Measurements from ENCODE around the gene TMEM52B.
"Not testable (repeated sequence)": the region's sequence is repeated elsewhere in the genome, so short reads cannot be mapped to it uniquely, and the experiment has no call there.

The TMEM52B gene

DNA sequence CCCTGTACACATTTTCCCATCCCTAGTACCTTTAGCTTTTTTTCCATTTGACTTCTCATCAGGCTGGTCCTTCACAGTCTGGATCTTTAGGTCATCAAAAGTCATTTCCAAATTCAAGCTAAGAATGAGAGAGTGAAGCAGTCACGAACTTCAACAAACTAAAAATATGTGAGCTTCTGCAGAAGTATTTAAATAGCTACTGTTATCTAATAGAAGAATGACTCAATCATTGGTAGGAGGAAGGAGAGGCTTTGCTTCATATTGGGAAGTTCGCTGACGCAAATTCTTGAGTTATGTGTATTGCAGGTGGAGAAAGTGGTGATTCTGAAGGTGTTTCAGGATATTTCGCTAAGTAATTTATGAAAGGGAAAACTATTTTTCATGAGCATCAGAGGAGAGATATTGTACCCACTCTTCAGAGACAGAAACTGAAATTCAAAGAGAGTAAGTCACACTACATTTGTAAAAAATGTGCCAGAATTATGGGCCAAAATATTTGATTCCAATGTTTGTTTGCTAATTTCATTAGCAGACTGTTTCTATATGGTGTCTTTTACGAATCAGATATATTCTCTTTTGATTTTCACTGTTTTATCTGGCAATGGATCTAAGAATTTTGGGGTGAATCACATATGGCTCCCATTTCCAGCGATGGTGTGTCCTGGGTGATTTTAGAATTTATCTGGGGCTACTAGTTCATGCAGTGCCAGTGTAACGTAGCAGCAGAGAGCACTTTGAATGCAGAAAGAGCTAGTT is 6.7 kb upstream of the TMEM52B start, which contains the start of gene OLR1:
Gene OLR1 (minus strand): TSS at position 160 of the 756 bp plus-strand sequence. CDS start 55 bp downstream, at position 105.
- no peak for DNase-seq (ENCODE audit: low read depth)

DNA sequence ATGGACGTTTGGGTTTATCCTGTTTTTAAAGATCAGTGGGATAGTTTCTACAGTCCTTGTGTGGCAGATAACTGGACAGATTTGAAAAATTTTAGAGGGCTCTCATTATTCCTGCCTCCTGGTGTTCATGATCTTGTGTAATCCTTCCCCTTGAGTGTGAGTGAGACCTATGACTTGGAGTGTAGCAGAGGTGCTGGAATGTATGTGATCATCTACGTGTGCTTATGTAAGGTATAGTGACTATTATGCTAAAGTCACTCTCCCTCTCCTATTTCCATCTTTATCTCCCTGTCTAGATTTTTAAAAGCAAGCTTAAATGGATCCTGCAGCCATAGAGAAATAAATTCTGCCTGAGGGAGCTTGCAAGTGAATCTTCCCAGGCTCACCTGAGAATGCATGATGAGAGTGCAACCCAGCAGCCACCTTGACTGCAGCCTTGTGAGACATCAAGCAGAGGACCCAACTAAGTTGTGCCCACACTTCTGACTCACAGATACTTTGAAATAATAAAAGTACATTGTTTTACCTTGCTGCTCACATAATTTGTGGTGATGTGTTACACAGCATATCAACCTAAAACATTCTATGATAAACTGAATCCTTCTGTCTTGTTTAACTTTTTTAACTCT is 3.7 kb upstream of the TMEM52B start:
- DNase-seq (ENCODE audit: low read depth) = no peak

DNA sequence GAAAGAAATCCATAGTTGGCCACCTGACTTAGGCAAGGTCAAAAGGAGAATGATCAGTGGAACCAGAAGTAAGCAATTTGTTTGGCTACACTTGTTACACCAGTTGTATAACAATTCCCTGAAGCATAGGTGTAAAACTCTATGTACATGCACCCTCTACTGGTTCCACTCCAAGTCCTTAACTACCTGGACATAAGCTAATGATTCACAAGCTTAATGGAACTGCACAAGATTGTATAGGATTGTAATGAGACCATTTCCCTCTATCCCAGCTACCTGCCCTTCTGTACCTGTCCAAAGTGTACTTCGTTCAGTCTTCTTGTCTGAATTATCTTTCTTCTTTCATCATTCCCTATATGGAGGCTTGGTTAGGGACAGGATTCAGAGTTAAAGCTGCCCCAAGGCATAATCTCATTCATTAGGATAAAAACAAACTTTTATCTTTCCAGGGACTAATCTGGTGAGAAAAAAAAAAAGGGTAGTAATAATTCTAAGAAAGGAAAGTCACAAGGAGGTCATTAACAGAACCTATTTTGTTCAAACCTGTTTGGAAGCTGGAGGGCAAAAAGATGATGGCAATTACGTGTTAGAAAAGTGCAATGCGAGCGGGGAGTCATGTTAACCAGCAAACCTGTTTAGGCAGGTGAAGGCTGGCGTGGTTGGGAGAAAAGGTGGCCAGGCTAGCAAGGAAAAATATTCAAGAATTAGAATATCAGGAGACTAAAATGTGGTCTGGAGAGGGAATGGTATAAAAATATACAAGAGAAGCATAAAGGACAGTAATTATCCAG is 2.8 kb upstream of the TMEM52B start:
- no peak for DNase-seq (ENCODE audit: low read depth)

DNA sequence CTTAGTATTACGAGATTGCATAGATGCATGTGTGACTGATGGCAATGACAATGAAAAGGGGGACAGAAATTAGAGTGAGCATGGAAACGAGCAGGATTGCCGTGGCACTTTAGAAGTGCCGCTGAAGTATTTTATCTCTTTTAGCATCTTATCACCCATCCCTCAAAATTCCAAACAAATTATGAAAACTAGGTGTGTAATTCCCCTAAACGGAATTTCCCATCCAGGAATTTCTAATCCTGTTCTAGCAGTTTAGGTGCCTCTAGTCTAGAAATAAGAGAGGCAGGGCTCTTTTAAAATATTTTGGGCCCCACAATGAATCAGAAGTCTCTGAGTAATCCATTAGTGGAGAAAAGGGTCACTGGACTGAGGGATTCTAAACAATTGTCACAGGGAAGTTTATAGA is 947 bp downstream of the TMEM52B start:
- no peak for DNase-seq (ENCODE audit: low read depth)

DNA sequence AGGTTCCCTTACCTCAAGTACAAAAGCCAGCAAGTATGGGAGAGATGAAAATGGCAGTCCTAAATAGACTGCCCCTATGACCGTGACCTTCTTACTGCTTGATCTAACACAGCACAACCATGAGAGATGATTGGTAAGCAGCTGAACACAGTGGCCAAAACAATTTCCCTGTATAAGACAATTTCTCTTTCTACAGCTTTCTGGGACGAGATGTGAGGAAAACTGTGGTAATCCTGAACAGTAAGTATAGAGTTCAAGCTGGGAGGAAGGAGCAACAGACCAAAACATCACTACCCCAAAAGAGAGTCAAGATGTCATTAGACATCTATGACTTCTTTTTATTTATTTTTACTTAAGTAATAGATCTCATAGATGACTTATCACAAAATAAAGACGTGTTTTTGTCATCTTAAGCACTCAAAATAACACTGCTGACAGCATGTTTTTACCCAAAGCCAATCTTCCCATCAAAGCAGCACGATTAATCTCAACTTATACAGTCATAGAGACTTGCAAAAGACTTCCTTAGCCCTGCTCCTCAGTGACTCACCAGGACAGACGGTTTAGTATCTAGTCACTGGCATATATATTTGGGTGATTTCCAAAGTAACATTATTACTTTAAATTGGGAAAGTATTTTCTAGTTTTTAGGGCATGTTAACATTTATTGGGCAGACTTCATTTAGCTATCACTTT is 3.7 kb downstream of the TMEM52B start:
- DNase-seq (ENCODE audit: low read depth) = no peak

DNA sequence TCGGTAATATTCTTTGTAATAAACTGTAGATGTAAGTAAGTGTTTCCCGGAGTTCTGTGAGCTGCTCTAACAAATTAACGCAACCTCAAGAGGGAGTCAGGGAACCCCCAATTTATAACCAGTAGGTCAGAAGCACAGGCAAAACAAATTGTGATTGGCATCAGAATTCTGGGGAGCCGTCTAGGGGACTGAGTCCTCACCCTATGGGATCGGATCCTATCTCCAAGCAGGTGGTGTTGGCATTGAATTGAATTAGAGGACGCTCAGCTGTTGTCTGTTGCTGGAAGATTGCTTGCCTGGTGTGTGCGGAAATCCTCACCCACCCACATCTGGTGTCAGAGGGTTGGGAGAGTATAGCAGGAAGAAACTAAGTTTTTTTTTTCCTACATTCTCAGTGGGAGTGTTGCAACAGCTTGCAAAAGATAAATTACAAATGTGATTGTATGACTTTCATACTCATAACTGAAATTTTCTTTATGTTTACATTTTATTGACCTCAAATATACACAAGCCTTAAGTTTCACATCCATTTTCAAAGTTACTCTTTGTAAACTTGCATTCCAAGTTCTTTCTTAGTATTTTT is 5.5 kb downstream of the TMEM52B start:
- DNase-seq (ENCODE audit: low read depth) = no peak

DNA sequence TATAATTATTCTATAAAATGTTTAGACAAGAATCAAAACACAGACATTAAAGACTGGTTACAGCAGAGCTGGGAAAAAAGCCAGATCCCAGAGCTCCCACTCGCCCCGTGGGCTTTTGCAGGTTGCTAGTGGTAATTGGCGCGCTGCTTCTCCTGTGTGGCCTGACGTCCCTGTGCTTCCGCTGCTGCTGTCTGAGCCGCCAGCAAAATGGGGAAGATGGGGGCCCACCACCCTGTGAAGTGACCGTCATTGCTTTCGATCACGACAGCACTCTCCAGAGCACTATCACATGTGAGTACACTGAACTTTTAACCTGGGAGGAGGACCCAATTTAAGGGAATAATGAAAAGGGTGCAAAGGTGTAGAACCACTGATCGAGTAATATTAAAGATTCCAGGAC is 7.5 kb downstream of the TMEM52B start:
- no peak for DNase-seq (ENCODE audit: low read depth)

DNA sequence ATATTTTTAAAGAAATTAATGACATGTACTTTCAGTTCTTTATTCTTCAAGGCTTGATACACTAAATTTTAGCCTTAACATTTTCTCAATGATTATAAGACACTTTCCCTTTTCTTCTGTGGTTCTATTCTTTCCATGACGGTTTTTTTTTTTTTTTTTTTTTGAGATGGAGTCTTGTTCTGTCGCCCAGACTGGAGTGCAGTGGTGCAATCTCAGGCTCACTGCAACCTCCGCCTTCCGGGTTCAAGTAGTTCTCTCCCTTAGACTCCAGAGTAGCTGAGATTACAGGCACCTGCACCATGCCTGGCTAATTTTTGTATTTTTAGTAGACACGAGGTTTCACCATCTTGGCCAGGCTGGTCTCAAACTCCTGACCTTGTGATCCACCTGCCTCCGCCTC is 8.1 kb downstream of the TMEM52B start:
- not testable (repeated sequence) for DNase-seq (ENCODE audit: low read depth)

DNA sequence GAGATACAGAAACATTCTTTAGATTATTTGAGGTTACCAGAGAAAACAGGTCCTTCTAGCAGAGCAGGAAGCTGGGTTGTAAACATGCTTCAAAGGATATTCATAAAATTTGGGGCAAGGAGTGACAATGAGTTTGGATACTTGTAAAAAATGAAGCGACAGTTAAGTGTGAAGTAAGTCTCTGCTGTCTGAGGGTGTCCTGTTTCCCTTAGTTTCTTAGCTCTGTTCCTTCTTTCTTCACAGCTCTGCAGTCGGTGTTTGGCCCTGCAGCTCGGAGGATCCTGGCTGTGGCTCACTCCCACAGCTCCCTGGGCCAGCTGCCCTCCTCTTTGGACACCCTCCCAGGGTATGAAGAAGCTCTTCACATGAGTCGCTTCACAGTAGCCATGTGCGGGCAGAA is 10.8 kb downstream of the TMEM52B start:
- DNase-seq (ENCODE audit: low read depth) = no peak

DNA sequence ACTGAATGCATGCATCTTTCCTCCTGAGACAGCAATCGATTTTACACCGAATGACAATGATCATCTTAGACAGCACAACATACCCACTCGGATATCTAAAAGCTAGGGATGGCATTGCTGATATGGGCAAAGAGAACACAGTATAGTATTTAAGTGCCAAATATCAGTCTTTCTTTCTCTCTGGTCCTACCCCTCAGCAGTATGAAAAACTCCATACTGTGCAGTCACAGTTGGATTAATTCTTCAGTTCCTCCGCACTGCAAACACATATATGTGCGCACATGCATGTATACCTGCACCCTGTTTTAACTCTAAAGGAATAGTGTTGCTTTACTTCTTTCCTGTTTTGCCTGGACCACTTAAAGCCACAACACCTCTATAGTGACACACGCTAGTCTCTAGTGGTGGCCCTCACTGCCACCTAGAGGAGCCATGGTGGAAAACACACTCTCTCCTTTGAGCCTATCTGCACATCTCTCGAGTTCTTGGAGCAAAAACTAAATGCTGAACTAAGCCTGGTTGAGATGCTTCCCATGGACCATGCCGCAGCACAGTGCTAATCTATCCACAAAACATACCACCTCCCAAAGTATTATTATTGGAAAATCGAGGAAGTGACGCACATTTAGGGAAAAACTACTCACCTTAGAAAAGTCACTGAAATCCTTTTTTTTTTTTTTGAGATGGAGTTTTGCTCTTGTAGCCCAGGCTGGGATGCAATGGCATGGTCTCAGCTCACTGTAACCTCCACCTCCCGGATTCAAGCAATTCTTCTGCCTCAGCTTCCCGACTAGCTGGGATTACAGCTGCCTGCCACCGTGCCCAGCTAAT is 11.9 kb downstream of the TMEM52B start:
- no peak for DNase-seq (ENCODE audit: low read depth)

DNA sequence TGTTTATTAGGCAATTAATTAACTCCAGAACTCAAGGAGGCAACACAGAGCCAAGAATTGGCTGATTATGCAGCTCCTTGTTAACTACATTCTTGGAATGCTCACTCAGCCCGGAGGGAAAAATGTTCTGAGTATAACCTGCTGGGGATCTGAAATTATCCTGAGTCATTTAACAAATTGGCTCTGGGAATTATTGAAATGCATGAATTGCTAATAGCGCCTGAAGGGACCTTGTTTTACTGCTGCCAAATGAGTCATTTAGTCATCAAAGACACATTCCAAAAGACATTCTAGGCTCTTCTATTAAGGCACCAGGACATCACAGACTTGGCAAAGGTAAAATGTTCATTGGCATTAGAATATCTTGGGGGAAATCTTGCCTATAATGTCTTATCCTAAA is 13.0 kb downstream of the TMEM52B start:
- DNase-seq (ENCODE audit: low read depth) = no peak

DNA sequence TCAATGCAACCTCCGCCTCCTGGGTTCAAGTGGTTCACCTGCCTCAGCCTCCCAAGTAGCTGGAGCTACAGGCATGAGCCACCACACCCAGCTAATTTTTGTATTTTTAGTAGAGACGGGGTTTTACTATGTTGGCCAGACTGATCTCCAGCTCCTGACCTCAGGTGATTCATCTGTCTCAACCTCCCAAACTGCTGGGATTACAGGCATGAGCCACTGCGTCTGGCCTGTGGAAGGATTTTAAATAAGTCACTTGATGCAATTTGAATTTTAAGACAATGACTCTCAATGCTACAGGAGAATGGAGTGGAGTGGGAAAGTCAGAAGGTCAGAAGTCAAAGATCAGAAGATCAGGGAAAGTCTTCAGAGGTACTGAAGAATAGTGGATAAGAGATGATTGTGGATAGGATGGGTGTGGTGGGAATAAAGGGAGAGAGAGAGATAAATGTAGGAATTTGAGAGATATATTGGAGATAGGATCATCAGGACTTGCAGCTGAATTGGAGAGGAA is 15.4 kb downstream of the TMEM52B start:
- no peak for DNase-seq (ENCODE audit: low read depth)

DNA sequence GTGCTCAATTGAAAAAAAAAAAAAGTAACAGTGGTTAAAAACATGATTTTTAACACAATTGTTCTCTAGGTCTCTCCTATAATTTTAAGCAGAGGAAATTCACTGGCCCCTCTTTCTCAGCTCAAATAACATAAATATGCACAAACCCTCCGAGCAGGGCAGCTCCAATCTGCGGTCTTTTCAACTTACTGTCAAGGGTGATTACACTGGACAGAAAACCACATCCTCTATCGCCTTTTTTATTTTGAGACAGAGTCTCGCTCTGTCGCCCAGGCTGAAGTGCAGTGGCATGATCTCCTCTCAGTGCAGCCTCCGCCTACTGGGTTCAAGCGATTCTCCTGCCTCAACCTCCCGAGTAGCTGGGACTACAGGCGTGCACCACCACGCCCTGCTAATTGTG is 17.4 kb downstream of the TMEM52B start:
- no peak for DNase-seq (ENCODE audit: low read depth)

DNA sequence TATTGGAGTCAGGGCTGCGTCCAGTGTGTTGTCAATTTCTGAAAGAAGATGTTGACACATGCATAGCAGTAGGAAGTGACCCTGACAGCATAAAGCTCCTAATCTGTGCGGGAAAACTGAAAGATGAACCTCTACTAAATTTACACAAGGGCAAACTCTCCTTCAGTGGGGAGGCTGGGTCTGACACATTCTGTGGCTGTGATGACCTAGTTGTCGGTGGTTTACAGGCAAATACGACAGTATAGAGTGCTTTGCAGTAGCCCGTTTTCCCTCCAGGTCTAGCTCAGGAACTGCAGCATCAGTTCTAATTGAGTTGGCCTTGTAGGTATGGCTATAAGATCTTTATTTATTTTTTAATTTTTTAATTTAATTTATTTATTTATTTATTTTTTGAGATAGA is 19.0 kb downstream of the TMEM52B start:
- DNase-seq (ENCODE audit: low read depth) = no peak

DNA sequence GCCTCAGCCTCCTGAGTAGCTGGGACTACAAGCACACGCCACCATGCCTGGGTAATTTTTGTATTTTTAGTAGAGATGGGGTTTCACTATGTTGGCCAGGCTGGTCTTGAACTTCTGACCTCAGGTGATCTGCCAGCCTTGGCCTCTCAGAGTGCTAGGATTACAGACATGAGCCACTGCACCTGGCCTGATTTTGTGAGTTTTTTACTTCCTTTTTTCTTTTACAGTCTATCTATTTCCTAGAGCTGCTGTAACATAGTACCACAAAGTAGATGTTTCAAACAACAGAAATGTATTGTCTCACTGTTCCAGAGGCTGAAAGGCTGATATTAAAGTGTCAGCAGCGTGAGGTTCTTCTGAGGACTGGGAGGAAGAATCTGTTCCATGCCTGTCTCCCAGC is 25.7 kb downstream of the TMEM52B start:
- DNase-seq (ENCODE audit: low read depth) = not testable (repeated sequence)

DNA sequence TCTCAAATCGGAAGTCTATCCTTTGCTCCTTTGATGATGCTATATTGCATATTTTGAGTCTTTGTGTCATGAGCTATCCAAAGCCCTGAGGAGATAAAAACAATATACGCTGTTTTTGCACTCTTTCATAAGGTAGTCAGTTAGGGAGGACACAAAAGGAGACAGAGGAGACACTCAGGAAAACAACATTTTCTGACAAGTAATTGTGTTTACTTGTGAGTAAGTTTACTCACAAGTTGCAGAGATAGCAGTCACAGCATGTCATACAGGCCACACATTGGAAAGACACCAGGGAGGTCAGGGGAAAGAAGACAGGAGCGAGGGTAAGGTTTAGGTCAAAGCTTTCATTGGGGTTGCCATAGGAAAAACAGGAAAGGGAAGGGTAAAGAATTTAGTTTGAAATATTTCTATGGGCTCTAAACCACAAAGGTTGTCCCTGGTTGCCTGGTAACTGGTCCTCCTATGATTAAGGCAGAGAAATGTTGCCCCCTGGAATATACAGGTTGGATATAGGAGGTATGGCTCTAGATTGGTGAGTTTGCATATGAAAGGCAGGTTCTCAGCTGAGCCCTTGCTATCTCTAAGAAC is 26.5 kb downstream of the TMEM52B start:
- no peak for DNase-seq (ENCODE audit: low read depth)

DNA sequence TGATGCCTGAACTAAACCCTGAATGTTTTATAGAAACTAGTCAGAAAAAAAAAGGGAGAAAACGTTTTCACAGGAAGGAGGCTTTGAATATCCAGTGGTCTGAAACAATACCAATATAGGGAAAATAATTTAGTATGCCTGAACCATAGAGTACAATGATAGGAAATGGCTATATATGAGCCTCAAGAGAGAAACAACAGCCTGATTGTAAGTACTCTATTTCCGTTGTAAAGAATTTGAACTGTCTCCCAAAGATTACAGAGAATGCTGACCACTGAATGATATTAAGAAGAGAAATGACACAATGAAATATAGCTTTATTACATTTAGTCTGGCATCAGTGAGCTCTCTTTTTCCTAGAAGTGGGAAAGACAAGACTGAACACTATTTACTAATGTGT is 28.3 kb downstream of the TMEM52B start:
- DNase-seq (ENCODE audit: low read depth) = no peak

DNA sequence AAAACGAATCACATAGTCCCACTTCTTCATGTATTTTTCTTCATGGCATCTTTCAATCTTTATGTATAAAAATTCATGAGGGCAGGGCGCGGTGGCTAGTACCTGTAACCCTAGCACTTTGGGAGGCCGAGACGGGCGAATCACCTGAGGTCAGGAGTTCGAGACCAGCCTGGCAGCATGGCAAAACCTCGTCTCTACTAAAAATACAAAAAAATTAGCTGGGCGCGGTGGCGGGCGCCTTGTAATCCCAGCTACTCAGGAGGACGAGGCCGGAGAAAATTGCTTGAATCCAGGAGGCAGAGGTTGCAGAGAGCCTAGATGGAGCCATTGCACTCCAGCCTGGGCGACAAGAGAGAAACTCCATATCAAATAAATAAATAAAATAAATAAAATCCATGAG is 31.4 kb downstream of the TMEM52B start:
- no peak for DNase-seq (ENCODE audit: low read depth)

DNA sequence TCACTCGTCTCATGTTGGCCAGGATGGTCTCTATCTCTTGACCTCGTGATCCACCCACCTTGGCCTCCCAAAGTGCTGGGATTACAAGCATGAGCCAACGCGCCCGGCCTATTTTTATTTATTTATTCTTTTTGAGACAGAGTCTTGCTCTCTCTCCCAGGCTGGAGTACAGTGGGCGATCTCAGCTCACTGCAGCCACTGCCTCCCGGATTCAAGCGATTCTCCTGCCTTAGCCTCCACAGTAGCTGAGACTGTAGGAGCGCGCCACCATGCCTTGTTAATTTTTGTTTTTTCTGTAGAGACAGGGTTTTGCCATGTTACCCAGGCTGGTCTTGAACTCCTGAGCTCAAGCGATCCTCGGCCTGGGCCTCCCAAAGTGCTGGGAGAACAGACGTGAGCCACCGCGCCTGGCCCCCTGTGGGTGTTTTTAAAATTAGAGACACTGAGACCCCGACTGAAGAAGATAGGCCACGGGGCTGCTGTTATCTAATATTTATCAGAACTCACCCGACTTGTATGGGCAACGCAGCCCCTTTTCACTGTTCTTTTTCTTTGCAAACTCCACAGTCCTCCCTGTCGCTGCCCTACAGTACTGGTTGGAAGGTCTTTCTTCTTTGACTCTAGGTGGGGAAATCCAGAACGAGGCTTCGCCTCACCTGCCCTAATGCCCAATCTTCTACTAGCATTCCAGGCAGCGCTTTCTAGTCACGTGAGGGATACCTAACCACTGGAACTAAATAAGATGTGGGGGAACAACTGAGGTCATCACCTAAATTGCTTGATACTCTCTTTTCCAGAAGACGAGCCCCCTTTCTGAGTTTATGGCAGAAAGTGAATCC is 32.5 kb downstream of the TMEM52B start:
- DNase-seq (ENCODE audit: low read depth) = no peak

Measured in HS-27A (cell line).